ENCODE data around the gene GGCT.
A peak's percentile ranks its signal among the peaks of the same experiment; 100 is the strongest.
"Not testable (repeated sequence)": the region's sequence is repeated elsewhere in the genome, so short reads cannot be mapped to it uniquely, and the experiment has no call there.

Gene GGCT

DNA sequence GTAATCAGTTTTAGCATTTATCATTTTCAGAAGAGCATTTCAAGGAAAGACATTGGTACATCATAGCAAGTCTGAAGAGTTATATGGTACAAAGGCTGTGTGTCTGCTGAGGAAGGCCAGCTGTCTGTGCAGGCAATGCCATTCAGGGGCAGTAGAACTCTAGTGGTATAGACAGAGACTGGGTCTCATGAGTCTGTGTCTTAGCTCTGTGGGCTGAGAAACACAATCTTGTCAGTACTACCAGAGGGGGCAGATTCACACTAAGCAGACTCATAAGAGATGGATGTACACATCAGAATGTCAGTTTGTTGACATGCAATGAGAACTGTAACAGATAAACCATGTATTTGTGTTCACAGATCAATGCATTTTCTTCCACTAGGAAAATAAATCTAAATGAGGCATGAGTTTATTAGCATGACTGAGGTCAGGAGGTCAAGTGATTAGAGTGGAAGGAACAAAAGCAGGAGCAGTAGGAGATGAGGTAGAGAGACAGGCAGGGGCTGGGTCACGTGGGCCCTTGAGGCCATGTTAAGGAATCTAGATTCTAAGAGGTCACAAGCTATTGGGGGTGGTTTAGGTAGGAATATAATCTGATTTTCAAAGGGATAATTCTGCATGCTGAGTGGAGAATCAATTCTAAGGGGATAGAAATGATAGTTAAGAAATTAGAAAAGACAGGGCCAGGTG, 7.5 kb upstream of the GGCT start:
- Histone ChIP-seq H3K79me2 (ENCODE audit: insufficient read depth, low read depth) (no peaks in the 10 kb centered on the region), H2AFZ (ENCODE audit: low read depth) (no peak overlapping the region), H3K4me3 (IDR thresholded peaks at IDR 0.05; ENCODE audit: insufficient read depth, low read depth, low read length) (no peak overlapping the region), H3K4me1 (ENCODE audit: low read depth, poor library complexity, severe bottlenecking) (no peaks in the 10 kb centered on the region), H3K9ac (no peak overlapping the region), H4K20me1 (ENCODE audit: insufficient read depth) (no peaks in the 10 kb centered on the region), H3K4me2 (no peak overlapping the region), H3K27ac (no peak overlapping the region), H3K27me3 (ENCODE audit: insufficient read depth, low read depth) (no peaks in the 10 kb centered on the region), H3K36me3 (ENCODE audit: insufficient read depth) (no peaks in the 10 kb centered on the region)
- TF ChIP-seq, protein P1, sequence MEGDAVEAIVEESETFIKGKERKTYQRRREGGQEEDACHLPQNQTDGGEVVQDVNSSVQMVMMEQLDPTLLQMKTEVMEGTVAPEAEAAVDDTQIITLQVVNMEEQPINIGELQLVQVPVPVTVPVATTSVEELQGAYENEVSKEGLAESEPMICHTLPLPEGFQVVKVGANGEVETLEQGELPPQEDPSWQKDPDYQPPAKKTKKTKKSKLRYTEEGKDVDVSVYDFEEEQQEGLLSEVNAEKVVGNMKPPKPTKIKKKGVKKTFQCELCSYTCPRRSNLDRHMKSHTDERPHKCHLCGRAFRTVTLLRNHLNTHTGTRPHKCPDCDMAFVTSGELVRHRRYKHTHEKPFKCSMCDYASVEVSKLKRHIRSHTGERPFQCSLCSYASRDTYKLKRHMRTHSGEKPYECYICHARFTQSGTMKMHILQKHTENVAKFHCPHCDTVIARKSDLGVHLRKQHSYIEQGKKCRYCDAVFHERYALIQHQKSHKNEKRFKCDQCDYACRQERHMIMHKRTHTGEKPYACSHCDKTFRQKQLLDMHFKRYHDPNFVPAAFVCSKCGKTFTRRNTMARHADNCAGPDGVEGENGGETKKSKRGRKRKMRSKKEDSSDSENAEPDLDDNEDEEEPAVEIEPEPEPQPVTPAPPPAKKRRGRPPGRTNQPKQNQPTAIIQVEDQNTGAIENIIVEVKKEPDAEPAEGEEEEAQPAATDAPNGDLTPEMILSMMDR (conservative IDR thresholded peaks at IDR 0.05; ENCODE audit: low read depth, low read length): no peak

DNA sequence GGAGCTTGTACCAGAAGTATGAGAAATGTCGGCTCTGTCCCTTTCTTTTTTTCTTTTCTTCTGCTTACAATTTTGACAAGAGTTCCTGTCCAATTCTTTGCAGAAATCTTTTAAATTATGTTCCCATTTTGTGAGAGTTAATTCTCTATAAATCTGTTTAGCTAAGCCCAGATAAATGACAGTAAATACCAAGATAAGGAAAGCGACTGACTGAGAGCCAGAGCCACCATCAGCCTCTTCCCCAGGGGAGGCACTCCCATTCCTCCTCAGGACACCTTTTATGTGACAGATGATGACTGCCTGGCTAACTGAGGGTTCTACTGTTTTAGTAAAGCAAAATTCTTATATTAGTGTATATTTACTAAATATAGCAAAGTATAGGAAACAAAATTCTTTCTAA, 6.9 kb upstream of the GGCT start:
- no peak overlapping the region for H3K27ac ChIP-seq
- no peaks in the 10 kb centered on the region for H3K79me2 ChIP-seq (ENCODE audit: insufficient read depth, low read depth)
- no peak overlapping the region for H3K4me3 ChIP-seq (IDR thresholded peaks at IDR 0.05; ENCODE audit: insufficient read depth, low read depth, low read length)
- H3K36me3 ChIP-seq (ENCODE audit: insufficient read depth): no peaks in the 10 kb centered on the region
- no peaks in the 10 kb centered on the region for H4K20me1 ChIP-seq (ENCODE audit: insufficient read depth)
- TF ChIP-seq, protein P1 (conservative IDR thresholded peaks at IDR 0.05; ENCODE audit: low read depth, low read length): no peak
- no peak overlapping the region for H3K9ac ChIP-seq
- H3K4me1 ChIP-seq (ENCODE audit: low read depth, poor library complexity, severe bottlenecking): no peaks in the 10 kb centered on the region
- H3K27me3 ChIP-seq (ENCODE audit: insufficient read depth, low read depth): no peaks in the 10 kb centered on the region
- no peak overlapping the region for H3K4me2 ChIP-seq
- H2AFZ ChIP-seq (ENCODE audit: low read depth): no peak overlapping the region

DNA sequence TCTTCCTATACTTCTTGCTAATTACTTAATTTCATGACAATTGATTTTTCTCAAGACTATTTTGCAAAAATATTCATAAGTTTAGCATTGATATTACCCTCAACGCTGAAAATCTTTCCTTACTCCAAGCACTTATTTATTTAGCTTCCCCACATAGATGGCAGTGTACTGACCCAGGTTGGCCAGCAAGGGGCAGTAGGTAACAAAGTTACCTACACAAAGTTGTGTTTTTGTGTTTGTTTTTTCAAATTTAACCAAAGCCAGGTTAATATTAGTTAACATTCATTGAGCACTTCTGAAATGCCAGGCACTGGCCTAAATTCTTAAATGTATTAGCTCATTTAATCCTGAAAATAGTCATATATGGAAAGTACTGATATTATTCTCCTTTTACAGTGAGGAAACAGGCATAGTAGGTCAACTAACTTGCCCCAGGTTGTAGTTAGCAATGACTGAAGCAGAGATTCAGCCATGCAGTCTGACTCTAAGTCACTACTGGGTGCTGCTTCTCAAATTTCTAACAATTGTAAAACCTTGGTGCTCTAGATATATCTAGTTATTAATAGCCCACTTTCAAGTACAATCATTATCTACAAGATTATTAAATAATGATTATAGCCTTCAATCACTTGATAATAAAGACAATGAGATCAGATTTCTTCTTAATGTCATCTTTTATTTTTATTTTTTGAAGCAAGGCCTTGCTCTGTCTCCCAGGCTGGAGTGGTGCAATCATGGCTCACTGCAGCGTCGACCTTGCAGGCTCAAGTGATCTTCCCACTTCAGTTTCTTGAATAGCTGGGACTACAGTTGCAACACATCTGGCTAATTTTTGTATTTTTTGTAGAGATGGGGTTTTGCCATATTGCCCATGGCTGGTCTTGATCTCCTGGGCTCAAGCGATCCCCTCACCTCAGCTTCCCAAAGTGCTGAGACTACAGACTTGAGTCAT, 5.8 kb upstream of the GGCT start:
- no peak overlapping the region for H3K4me2 ChIP-seq
- H3K9ac ChIP-seq: no peak overlapping the region
- H3K4me3 ChIP-seq (IDR thresholded peaks at IDR 0.05; ENCODE audit: insufficient read depth, low read depth, low read length): no peak overlapping the region
- H3K4me1 ChIP-seq (ENCODE audit: low read depth, poor library complexity, severe bottlenecking): peaks cover 3% of the 10 kb centered on the region
- no peaks in the 10 kb centered on the region for H3K36me3 ChIP-seq (ENCODE audit: insufficient read depth)
- no peaks in the 10 kb centered on the region for H3K79me2 ChIP-seq (ENCODE audit: insufficient read depth, low read depth)
- TF ChIP-seq, protein P1 (conservative IDR thresholded peaks at IDR 0.05; ENCODE audit: low read depth, low read length): peak; percentile 92
- H4K20me1 ChIP-seq (ENCODE audit: insufficient read depth): no peaks in the 10 kb centered on the region
- H3K27me3 ChIP-seq (ENCODE audit: insufficient read depth, low read depth): no peaks in the 10 kb centered on the region
- no peak overlapping the region for H2AFZ ChIP-seq (ENCODE audit: low read depth)
- no peak overlapping the region for H3K27ac ChIP-seq

DNA sequence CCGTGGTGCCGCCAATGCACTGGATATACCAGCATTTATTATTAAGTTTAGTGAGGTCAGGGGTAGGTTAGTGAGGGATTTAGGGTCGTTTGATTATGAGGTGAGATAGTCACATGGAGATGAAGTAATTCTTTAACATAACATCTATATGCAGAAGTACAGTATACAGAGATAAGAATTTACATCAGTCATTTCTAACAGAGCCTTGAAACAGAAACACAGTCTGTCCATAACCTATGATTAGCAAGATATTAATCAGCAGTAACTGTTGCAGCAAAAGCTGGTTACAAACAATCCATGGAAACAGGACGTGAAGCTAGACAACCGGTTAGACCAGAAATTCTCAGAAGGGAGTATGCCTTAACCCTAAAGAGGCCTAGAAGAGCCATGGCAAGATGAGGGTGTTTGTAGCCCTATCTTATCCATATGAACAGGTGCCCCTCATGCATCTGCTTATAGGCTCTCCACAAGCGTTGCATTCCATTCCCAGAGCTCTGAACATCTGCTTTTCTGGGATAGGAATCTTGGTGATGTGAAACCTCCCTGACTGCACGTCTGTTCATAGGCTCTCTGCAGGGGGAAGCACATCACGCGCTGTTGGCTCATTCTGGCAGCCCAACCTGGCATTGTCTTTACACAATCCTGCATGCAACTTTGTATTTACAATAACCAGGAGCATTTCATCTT, 4.7 kb upstream of the GGCT start:
- not testable (repeated sequence) for H3K27ac ChIP-seq; H3K4me2 ChIP-seq; H3K27me3 ChIP-seq (ENCODE audit: insufficient read depth, low read depth)

DNA sequence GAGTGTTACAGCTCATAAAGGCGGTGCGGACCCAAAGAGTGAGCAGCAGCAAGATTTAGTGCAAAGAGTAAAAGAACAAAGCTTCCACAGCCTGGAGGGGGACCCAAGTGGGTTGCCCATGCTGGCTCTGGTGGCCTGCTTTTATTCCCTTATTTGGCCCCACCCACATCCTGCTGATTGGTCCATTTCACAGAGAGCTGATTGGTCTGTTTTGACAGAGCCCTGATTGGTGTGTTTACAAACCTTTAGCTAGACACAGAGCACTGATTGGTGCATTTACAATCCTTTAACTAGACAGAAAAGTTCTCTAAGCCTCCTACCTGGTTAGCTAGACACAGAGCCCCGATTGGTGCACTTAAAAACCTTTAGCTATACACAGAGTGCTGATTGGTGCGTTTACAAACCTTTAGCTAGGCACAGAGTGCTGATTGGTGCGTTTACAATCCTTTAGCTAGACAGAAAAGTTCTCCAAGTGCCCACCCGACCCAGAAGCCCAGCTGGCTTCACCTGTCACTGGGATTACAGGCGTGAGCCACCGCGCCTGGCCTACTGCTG, 2.8 kb upstream of the GGCT start:
- H2AFZ ChIP-seq (ENCODE audit: low read depth); H3K9ac ChIP-seq; H3K27me3 ChIP-seq (ENCODE audit: insufficient read depth, low read depth); H3K4me2 ChIP-seq; H4K20me1 ChIP-seq (ENCODE audit: insufficient read depth); H3K36me3 ChIP-seq (ENCODE audit: insufficient read depth); H3K4me3 ChIP-seq (IDR thresholded peaks at IDR 0.05; ENCODE audit: insufficient read depth, low read depth, low read length); H3K27ac ChIP-seq: not testable (repeated sequence)
- H3K4me1 ChIP-seq (ENCODE audit: low read depth, poor library complexity, severe bottlenecking): peaks cover 16% of the 10 kb centered on the region
- peaks cover 18% of the 10 kb centered on the region for H3K79me2 ChIP-seq (ENCODE audit: insufficient read depth, low read depth)

More for the DNA sequence above, 4.7 kb upstream of the GGCT start:
- H3K4me3 ChIP-seq (IDR thresholded peaks at IDR 0.05; ENCODE audit: insufficient read depth, low read depth, low read length); H4K20me1 ChIP-seq (ENCODE audit: insufficient read depth); H3K9ac ChIP-seq; H3K79me2 ChIP-seq (ENCODE audit: insufficient read depth, low read depth); H3K36me3 ChIP-seq (ENCODE audit: insufficient read depth); H3K4me1 ChIP-seq (ENCODE audit: low read depth, poor library complexity, severe bottlenecking); H2AFZ ChIP-seq (ENCODE audit: low read depth): not testable (repeated sequence)
